DOHH2 (cell line): ENCODE results near the gene SLC4A1.

Experiments
- H3F3A ChIP-seq: fragments of 200-600 bp; sonication (generic), shearing (Covaris generic); 2 replicates; pipeline ENCODE4 v1.6.0; 2016; ENCODE audit warnings: antibody characterized with exemption, mild to moderate bottlenecking; ENCODE audit not compliant: control insufficient read depth, insufficient read depth
- H3K27ac ChIP-seq: fragments of 200-600 bp; sonication (generic); 2 replicates; pipeline ENCODE4 v1.5.1; 2014; ENCODE audit warnings: low read depth, mild to moderate bottlenecking, low read length, moderate library complexity
- H3K27me3 ChIP-seq: fragments of 200-600 bp; sonication (generic); 2 replicates; pipeline ENCODE4 v1.6.1; 2014; ENCODE audit warnings: mild to moderate bottlenecking, low read length, mixed read lengths; ENCODE audit not compliant: control insufficient read depth
- H3K36me3 ChIP-seq: fragments of 200-600 bp; sonication (generic); 2 replicates; pipeline ENCODE4 v1.6.1; 2014; ENCODE audit warnings: mild to moderate bottlenecking, low read length, moderate library complexity, mixed read lengths; ENCODE audit not compliant: control insufficient read depth
- H3K4me1 ChIP-seq: fragments of 200-600 bp; sonication (generic); 2 replicates; pipeline ENCODE4 v1.6.1; 2014; ENCODE audit warnings: mild to moderate bottlenecking, low read length, mixed read lengths; ENCODE audit not compliant: control insufficient read depth
- H3K4me2 ChIP-seq: fragments of 200-600 bp; sonication (generic); 2 replicates; pipeline ENCODE4 v1.6.0; 2014; ENCODE audit warnings: mild to moderate bottlenecking, low read length, moderate library complexity
- H3K4me3 ChIP-seq: fragments of 200-600 bp; sonication (generic); 2 replicates; pipeline ENCODE4 v1.5.1; 2014; ENCODE audit warnings: mild to moderate bottlenecking, low read length, mixed read lengths
- H3K79me2 ChIP-seq: fragments of 200-600 bp; sonication (generic); 2 replicates; pipeline ENCODE4 v1.6.1; 2014; ENCODE audit warnings: mild to moderate bottlenecking, low read length, mixed read lengths; ENCODE audit not compliant: control insufficient read depth
- H3K9me2 ChIP-seq: fragments of 200-600 bp; sonication (generic); replicated peaks from 2 replicates; pipeline ENCODE4 v1.6.1; 2014; ENCODE audit warnings: mild to moderate bottlenecking, low read length, mixed read lengths; ENCODE audit not compliant: control insufficient read depth
- H3K9me3 ChIP-seq: fragments of 200-600 bp; sonication (generic); 2 replicates; pipeline ENCODE4 v1.6.1; 2014; ENCODE audit warnings: antibody characterized with exemption, low read length, mixed read lengths; ENCODE audit not compliant: control insufficient read depth, insufficient read depth
- H4K20me1 ChIP-seq: fragments of 200-600 bp; sonication (generic); 2 replicates; pipeline ENCODE4 v1.6.0; 2014; ENCODE audit warnings: low read depth, mild to moderate bottlenecking, antibody characterized with exemption, low read length, moderate library complexity; ENCODE audit not compliant: control insufficient read depth, insufficient read depth
- CTCF ChIP-seq: fragments of 200-600 bp; sonication (generic); IDR thresholded peaks from one replicate; pipeline ENCODE4 v1.5.1; 2014; ENCODE audit warnings: antibody characterized with exemption, mild to moderate bottlenecking, low read depth, low read length; ENCODE audit not compliant: poor library complexity, severe bottlenecking
- EZH2phosphoT487 ChIP-seq: fragments of 200-600 bp; sonication (generic); IDR thresholded peaks from 2 replicates; pipeline ENCODE4 v1.6.1; 2017; ENCODE audit warnings: borderline replicate concordance, mild to moderate bottlenecking, antibody characterized with exemption, low read length, moderate library complexity, mixed read lengths

Gene SLC4A1

GRCh38 chr17:44258811-44259351, 9.1 kb downstream of the SLC4A1 start:
- Histone ChIP-seq H3K36me3 (no peaks in the 10 kb centered on the region), H3K27ac (no peak overlapping the region), H3K79me2 (no peaks in the 10 kb centered on the region), H3K9me2 (no peaks in the 10 kb centered on the region), H3K4me1 (no peaks in the 10 kb centered on the region), H3K9me3 (no peaks in the 10 kb centered on the region), H4K20me1 (no peaks in the 10 kb centered on the region), H3K27me3 (peaks cover 8% of the 10 kb centered on the region; the same call in 1 of the 2 replicates), H3K4me2 (no peak overlapping the region), H3F3A (no peaks in the 10 kb centered on the region), H3K4me3 (no peak overlapping the region)
- TF ChIP-seq EZH2phosphoT487: no peak
- no peak for TF ChIP-seq CTCF

DNA sequence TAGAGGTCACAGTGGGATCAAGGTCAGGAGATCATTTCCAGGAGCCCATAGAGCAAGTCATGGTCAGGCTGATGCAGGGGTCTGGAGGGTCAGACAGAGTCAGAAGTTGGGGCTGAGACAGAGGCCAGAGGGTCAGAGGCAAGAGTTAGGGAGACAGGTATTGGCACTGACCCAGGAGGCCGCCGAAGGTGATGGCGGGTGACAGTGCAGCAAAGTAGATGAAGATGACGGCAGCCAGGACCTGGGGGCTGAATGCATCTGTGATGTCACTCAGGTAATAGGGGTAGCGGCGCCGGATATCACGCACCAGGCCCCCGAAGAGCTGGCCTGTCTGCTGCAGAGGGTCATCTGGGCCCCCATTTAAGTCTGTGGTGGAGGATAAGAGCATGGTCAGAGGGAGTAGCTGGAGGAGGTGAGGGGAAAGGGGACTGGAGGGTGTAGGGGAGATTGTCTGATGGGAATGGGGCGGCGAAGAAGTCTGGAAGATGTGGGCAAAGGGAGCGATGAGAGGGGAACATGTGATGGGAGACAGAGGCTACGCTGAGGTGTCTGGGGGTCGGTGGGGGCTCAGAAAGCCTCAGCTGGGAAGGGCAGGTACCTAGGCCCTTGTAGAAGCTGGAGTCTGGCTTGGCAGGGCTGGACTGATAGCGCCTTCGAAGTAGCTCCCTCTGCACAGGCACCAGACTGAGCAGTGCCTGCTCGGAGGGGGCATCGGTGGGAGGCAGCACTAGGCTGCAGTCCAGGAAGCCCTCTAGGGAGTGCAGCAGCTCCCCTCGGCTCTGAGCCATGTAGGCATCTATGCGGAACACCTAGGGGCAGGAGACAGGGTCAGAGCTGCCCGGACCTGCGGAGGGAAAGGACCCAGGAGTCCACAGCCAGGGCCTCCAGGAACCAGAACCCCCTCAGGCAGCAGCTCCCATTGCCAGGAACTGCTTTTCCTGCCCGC, 9.8 kb downstream of the SLC4A1 start:
- Histone ChIP-seq H3K27me3 (peaks cover 8% of the 10 kb centered on the region; the same call in 1 of the 2 replicates), H4K20me1 (no peaks in the 10 kb centered on the region), H3K9me2 (no peaks in the 10 kb centered on the region), H3K4me3 (no peak overlapping the region), H3K36me3 (no peaks in the 10 kb centered on the region), H3K4me2 (no peak overlapping the region), H3K27ac (no peak overlapping the region), H3K79me2 (no peaks in the 10 kb centered on the region), H3K9me3 (no peaks in the 10 kb centered on the region), H3K4me1 (no peaks in the 10 kb centered on the region), H3F3A (no peaks in the 10 kb centered on the region)
- TF ChIP-seq EZH2phosphoT487 (no peak), CTCF (no peak)

- H3F3A ChIP-seq: no peaks in the 10 kb centered on the region
- H3K36me3 ChIP-seq: no peaks in the 10 kb centered on the region
- H3K27ac ChIP-seq: no peak overlapping the region
- TF ChIP-seq CTCF (no peak), EZH2phosphoT487 (no peak)
- no peaks in the 10 kb centered on the region for H3K79me2 ChIP-seq
- H3K27me3 ChIP-seq: peaks cover 8% of the 10 kb centered on the region; the same call in 1 of the 2 replicates
- H3K4me2 ChIP-seq: no peak overlapping the region
- no peaks in the 10 kb centered on the region for H4K20me1 ChIP-seq
- no peaks in the 10 kb centered on the region for H3K9me3 ChIP-seq
- H3K4me3 ChIP-seq: no peak overlapping the region
- H3K4me1 ChIP-seq: no peaks in the 10 kb centered on the region
- no peaks in the 10 kb centered on the region for H3K9me2 ChIP-seq
Measured at GRCh38 chr17:44256671-44257070, 11.3 kb downstream of the SLC4A1 start.
